NCI-H2081 (cell line): ENCODE measurements around the gene HTRA3.
"Not testable (repeated sequence)": the region's sequence is repeated elsewhere in the genome, so short reads cannot be mapped to it uniquely, and the experiment has no call there.

Experiments used
- DNase-seq, 2 experiments: peaks; one replicate each; lab custom pipeline; 2025; lab: John Stamatoyannopoulos, UW

Gene HTRA3

GRCh38 chr4:8325291-8325973 lies 55.9 kb downstream of the HTRA3 start:
- no peak for DNase-seq

- no peak for DNase-seq
Observed at GRCh38 chr4:8326206-8326605, 56.7 kb downstream of the HTRA3 start.

- no peak for DNase-seq
Observed at GRCh38 chr4:8328456-8328855, 58.9 kb downstream of the HTRA3 start.

- DNase-seq, result no peak
Observed at GRCh38 chr4:8328866-8329559, 59.5 kb downstream of the HTRA3 start.

- DNase-seq, result no peak
Observed at GRCh38 chr4:8329560-8329858, 60.0 kb downstream of the HTRA3 start.

- DNase-seq, result no peak
Observed at GRCh38 chr4:8329859-8330761, 60.6 kb downstream of the HTRA3 start.

DNA sequence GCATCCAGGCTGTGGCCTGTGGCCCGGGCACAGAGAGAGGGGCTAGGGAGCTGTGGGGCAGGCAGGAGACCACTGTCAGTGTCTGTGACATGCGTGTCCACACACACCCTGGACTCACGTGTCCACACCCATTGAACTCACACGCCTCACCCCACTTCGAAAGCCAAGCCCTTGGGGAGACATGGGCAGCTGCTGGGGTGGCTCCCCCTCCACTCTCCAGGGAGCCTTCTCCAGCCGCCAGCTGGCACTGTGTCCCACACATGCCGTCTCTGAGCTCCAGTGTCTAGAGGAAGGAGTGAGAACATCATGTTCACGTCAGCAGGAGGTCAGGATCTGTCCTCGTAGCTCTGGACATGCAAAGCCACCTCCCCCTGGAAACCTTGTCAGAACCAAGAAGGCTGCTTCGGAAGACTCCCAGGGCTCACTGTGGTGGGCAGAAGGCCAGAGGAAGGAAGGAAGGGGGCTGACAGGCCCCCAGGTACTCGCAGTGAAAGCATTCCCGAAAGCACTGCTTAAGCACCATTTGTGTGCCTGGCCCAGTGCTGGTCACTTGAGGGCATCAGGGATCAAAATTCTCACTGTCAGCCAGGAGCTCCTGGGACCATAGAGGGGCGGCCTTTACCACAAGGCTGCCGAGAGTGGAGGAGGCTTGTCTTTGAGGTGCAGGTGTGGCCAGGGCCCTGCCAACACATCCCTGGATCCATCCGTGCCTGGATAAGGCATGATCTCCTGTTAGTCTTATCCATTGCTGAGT lies 61.4 kb downstream of the HTRA3 start:
- no peak for DNase-seq

GRCh38 chr4:8331575-8331955 lies 62.0 kb downstream of the HTRA3 start:
- DNase-seq, result no peak

- DNase-seq, result no peak
Observed at GRCh38 chr4:8332038-8332857, 62.7 kb downstream of the HTRA3 start.

DNA sequence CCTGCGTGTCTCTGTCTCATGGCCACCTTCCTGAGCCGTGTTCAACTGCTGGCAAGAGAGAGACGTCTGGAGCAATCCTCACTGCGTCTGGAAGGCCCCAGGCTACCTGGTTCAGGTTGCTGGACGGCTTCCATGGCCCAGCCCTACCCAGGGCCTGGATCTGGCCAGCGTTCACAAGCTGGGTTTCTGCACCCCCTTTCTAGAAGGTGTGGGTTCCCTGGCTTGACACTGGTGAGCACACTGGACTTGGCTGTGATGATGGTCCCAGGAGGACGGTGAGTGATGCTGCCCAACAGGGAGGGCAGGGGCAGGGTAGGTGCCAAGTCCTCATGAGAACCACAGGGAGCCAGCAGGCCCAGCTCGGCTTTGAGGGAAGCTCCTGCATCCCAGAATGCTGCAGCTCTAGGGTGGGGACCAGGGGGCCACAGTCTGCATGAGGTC lies 63.4 kb downstream of the HTRA3 start:
- DNase-seq, result no peak

DNA sequence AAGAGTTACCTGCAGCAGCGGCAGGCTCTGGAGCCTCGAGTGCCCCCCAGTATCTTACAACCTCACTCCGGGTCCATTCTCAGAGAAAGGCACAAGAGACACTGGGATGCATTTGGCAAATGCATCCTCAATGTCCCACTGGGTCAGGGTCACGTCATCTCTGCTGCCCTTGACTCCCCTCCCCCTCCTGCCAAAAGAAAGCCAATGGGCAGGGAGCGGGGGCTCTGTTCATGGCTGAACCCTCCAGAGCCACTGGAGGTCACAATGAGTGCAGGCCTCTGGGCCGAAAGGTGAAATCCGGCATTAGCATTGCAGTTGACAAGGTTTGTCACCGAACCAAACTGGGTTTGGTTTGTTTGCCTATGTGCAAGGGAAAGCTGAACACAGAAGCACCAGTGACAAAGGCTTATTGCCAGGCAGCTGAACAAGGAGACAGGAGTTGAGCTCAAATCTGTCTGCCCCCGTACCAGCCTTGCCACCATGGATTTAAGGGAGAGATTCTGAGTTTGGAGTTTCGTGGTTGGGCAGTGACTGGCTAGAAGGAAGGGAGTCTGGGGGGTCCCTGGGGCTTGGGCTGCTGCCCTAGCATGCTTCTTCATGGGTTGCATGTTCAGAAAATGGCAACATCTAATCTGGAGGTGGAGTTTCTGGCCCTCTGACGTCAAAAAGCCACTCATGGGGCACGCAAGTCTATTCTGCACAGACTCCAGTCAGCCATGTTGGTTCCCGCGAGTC lies 64.3 kb downstream of the HTRA3 start:
- no peak for DNase-seq

DNA sequence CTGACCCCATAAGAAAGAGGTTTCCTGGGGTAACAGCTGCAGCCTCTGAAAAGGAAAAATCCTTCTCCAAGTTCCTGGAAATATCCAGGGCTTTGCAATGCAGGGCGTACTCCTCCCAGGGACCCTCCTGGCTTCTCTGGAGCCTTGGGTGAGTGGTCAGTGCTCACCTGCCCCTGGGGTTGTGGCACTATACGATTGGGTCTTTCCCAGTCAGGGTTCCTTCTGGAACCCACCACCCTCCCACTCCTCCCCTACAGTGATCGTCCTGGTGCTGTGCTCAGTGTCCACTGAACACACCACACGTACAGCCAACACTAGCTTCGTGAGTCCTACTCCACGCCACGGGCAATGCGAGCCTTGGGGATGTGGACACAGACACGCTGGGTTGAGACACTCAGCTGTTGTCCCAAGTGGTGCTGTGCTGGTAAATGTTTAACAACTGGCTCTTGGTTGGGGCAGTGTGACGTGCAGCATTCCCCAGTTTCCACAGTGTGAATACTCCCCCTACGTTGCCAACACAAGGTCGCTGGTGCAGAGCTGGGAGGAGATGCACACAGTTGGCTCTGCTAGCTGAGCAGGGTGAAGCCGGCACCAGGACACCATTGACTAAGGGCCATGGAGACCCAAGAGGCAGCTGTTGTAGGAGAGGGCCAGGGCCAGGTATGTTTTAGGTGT lies 65.4 kb downstream of the HTRA3 start:
- DNase-seq, result no peak

GRCh38 chr4:8335848-8336247 lies 66.3 kb downstream of the HTRA3 start:
- DNase-seq, result no peak

GRCh38 chr4:8336412-8337075 lies 67.0 kb downstream of the HTRA3 start:
- no peak for DNase-seq

DNA sequence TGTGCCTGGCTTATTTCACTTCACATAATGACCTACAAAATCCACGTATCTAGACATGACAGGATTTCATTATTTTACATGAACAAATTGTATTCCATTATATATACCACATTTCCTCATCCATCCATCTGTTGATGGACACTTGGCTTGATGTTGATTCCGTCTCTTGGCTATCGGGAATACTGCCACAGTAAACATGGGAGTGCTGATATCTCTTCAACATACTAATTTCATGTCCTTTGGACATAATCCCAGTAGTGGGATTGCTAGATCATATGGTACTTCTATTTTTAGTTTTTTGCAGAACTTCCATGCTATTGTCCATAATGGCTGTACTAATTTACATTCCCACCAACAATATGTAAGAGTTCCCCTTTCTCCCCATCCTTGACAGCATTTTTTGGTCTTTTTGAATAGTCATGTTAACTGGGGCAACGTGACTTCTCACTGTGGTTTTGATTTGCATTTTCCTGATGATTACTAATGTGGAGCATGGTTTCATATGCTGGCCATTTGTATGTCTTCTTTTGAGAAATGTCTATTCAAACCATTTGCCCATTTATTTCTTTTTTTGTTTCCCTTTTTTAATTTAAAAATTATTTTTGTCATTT lies 68.9 kb downstream of the HTRA3 start:
- no peak for DNase-seq

DNA sequence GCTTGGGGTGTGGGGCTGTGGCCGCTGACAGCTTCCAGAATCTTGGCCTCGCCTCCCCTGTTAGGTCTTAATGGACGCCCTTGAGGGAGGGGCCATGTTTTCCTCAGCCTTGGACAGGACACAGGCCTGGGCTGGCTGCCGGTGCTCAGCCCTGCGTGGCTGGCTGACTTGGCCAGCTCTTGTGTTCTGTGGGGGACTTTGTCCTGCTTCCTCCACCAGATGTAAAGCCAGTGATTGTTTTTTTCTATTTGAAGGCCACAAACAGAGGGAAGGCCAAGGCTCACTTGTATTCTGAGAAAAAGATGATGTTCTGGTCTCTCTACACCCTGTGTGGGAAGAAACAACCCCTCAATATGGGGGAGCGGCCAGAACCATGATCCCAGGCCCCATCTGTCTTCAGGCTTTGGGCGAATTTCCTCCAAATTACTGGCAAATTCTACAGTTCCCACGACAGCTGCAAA lies 71.3 kb downstream of the HTRA3 start:
- no peak for DNase-seq

- DNase-seq, result not testable (repeated sequence)
Observed at GRCh38 chr4:8341281-8341680, 71.7 kb downstream of the HTRA3 start.

GRCh38 chr4:8341691-8342090 lies 72.1 kb downstream of the HTRA3 start:
- no peak for DNase-seq
